ENCODE results near the gene TACC3. TPM values are rescaled to one million over a fixed set of nuclear protein-coding genes. Genes with fewer than 3 reads are reported as not detected.

Gene TACC3
- total RNA-seq, 5 donors from 2014 or later (not counting 1 experiment from before 2014, with no cell fraction given): 100 to 138 (median 127) TPM

DNA sequence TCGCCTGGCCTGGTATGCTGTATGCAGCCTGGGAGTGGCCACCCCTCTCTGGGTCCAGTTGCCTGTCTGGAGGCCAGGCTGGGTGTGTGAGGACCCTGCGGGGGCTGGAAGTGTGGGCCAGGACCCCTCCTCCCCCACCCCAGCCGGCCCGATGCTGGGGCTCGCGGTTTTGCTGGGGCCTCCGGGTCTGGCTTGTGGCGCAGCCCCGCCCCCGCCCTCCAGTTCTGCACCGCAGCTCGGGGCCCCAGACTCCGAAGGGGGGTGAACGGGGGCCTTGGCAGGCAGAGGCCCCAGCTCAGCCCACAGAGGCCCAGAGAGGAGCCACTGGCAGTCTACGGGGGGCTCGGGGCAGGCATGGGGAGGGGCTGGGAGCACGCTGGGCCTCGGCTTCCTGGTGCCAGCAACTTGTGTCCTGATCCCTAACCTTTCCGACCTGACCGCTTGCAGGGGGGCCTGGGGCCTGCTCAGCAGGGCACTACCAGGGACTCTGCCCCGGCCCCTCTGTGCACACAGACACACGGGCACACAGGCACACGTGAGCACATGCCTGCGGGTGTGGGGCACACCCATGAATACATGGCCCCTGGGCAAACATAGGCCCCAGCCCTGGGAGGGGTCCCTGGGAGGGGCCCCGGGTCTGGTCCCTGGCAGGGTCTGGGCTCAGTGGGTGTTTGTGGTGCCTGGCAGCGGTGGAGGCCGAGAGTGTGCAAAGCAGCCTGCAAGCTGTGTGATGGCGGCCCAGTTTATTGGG, 50.4 kb downstream of the TACC3 start:
- CTCF ChIA-PET: no interaction called here

DNA sequence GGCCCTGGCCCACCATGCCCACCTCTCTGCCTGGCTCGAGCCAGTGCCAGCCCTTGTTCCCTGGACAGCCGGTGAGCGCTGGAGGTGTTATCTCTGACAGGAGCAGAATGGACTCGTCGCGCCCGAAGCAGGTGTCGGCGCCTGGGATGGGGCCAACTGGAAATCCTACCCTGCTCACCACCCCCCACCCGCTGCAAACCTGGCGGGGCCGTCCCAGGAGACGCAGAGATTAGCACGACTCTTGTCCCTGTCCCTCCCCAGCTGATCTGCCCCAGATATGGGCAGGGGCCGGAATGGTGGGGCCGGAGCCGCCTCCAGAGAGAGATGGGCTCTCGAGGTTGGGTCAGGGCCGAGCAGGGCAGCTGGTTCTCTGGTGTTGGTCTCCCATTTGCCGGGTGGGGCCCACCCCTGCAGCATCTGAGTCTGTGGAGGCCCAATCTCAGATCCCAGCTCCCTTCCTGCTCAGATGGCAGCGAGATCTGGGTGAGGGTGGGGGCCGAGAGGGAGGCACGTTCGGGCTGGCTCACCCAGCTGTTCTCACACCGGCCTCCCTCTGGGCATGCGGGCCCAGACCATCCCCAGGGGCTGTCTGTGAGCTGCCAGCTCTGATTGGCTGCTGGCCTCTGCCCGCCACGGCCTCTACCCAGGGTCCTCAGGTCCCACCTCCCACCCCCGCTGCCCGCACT, 51.7 kb downstream of the TACC3 start:
- ChIA-PET POLR2A (no interaction called here), CTCF (no interaction called here)
- Histone ChIP-seq H3K27me3 (replicated peaks in 1 of 2; ENCODE audit: control insufficient read depth in 2 of 2, extremely low read depth in 1 of 2, insufficient read depth in 2 of 2, low read length in 1 of 2) (peaks cover 0 to 64% of the 10 kb centered on the region in 2 experiments), H3K4me1 (ENCODE audit: control insufficient read depth in 1 of 2, extremely low read depth in 1 of 2, insufficient read depth in 2 of 2, low read length in 2 of 2) (peaks cover 2 to 10% of the 10 kb centered on the region in 2 experiments), H3K9me3 (no peaks in the 10 kb centered on the region), H3K4me3 (ENCODE audit: control insufficient read depth in 1 of 2, extremely low read depth in 1 of 2, low read length in 1 of 2) (no peak overlapping the region), H3K36me3 (ENCODE audit: control insufficient read depth in 2 of 2, extremely low read depth in 1 of 2, insufficient read depth in 1 of 2, low read length in 1 of 2) (no peaks in the 10 kb centered on the region), H3K27ac (ENCODE audit: low read length) (no peak overlapping the region)
- 85% methylated on average over 26 of the region's 30 CpGs for WGBS (ENCODE audit: insufficient coverage)
- no peak for DNase-seq
- H3K27ac Mint-ChIP-seq: no peak overlapping the region
- peaks cover 0 to 19% of the 10 kb centered on the region in 2 donors for H3K27me3 Mint-ChIP-seq
- peaks cover 0 to 6% (median 3%) of the 10 kb centered on the region in 3 donors for H3K4me1 Mint-ChIP-seq
- H3K4me3 Mint-ChIP-seq: no peak overlapping the region
- no peaks in the 10 kb centered on the region for H3K36me3 Mint-ChIP-seq
- no peak for ATAC-seq (replicated peaks in 1 of 4)
- no peaks in the 10 kb centered on the region for H3K9me3 Mint-ChIP-seq

More for the DNA sequence above, 50.4 kb downstream of the TACC3 start:
- DNase-seq (peak in 1 of 35 experiments; percentile 21), ATAC-seq (replicated peaks in 1 of 4) (peak in 2 of 4 experiments; percentile 33 to 58)
- H3K4me3 Mint-ChIP-seq: peak overlapping the region in 1 of 3 donors; percentile 22
- no peaks in the 10 kb centered on the region for H3K36me3 Mint-ChIP-seq
- peaks cover 0 to 21% of the 10 kb centered on the region in 2 donors for H3K27me3 Mint-ChIP-seq
- H3K4me1 ChIP-seq (ENCODE audit: control insufficient read depth in 1 of 2, extremely low read depth in 1 of 2, insufficient read depth in 2 of 2, low read length in 2 of 2): peaks cover 2 to 16% of the 10 kb centered on the region in 2 experiments
- no peak overlapping the region for H3K27ac Mint-ChIP-seq
- no peaks in the 10 kb centered on the region for H3K9me3 Mint-ChIP-seq
- no peak overlapping the region for H3K4me3 ChIP-seq (ENCODE audit: control insufficient read depth in 1 of 2, extremely low read depth in 1 of 2, low read length in 1 of 2)
- H3K27me3 ChIP-seq (replicated peaks in 1 of 2; ENCODE audit: control insufficient read depth in 2 of 2, extremely low read depth in 1 of 2, insufficient read depth in 2 of 2, low read length in 1 of 2): peaks cover 0 to 67% of the 10 kb centered on the region in 2 experiments
- POLR2A ChIA-PET: no interaction called here
- H3K27ac ChIP-seq (ENCODE audit: low read length): no peak overlapping the region
- no peaks in the 10 kb centered on the region for H3K9me3 ChIP-seq
- H3K4me1 Mint-ChIP-seq: peaks cover 0 to 7% (median 5%) of the 10 kb centered on the region in 3 donors
- 22% methylated on average over 23 of the region's 28 CpGs for WGBS (ENCODE audit: insufficient coverage)
- no peaks in the 10 kb centered on the region for H3K36me3 ChIP-seq (ENCODE audit: control insufficient read depth in 2 of 2, extremely low read depth in 1 of 2, insufficient read depth in 1 of 2, low read length in 1 of 2)

DNA sequence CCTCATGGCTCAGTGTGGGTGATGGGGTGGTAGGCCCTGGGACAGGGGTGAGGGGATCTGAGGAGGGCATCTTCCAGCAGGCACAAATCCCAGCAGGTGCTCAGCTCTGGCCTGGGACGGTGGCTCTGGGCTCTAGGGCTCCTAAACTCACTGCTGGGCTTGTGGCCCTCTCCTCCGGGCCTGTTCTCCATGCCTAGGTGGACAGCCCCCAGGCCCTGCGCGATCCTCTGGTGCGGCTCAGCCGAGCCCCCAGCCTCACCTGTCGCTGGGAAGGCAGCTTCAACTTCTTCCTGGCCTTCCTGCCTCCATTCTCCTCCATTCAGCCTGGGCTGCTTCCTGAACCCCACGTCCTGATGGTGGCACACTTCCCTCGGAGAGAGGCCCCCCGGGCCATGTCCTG, 52.4 kb downstream of the TACC3 start:
- H3K4me1 Mint-ChIP-seq: peaks cover 0 to 1% (median 1%) of the 10 kb centered on the region in 3 donors
- H3K9me3 ChIP-seq: no peaks in the 10 kb centered on the region
- H3K36me3 ChIP-seq (ENCODE audit: control insufficient read depth in 2 of 2, extremely low read depth in 1 of 2, insufficient read depth in 1 of 2, low read length in 1 of 2): no peaks in the 10 kb centered on the region
- ChIA-PET POLR2A (no interaction called here), CTCF (no interaction called here)
- ATAC-seq (replicated peaks in 1 of 4): no peak
- no peak overlapping the region for H3K4me3 ChIP-seq (ENCODE audit: control insufficient read depth in 1 of 2, extremely low read depth in 1 of 2, low read length in 1 of 2)
- no peaks in the 10 kb centered on the region for H3K36me3 Mint-ChIP-seq
- H3K9me3 Mint-ChIP-seq: no peaks in the 10 kb centered on the region
- no peak for DNase-seq
- peaks cover 0 to 56% of the 10 kb centered on the region in 2 experiments for H3K27me3 ChIP-seq (replicated peaks in 1 of 2; ENCODE audit: control insufficient read depth in 2 of 2, extremely low read depth in 1 of 2, insufficient read depth in 2 of 2, low read length in 1 of 2)
- H3K27ac ChIP-seq (ENCODE audit: low read length): no peak overlapping the region
- H3K27ac Mint-ChIP-seq: no peak overlapping the region
- H3K4me1 ChIP-seq (ENCODE audit: control insufficient read depth in 1 of 2, extremely low read depth in 1 of 2, insufficient read depth in 2 of 2, low read length in 2 of 2): peaks cover 2 to 9% of the 10 kb centered on the region in 2 experiments
- H3K27me3 Mint-ChIP-seq: peaks cover 0 to 13% of the 10 kb centered on the region in 2 donors
- no peak overlapping the region for H3K4me3 Mint-ChIP-seq
- 94% methylated on average over 4 of the region's 10 CpGs for WGBS (ENCODE audit: insufficient coverage)

DNA sequence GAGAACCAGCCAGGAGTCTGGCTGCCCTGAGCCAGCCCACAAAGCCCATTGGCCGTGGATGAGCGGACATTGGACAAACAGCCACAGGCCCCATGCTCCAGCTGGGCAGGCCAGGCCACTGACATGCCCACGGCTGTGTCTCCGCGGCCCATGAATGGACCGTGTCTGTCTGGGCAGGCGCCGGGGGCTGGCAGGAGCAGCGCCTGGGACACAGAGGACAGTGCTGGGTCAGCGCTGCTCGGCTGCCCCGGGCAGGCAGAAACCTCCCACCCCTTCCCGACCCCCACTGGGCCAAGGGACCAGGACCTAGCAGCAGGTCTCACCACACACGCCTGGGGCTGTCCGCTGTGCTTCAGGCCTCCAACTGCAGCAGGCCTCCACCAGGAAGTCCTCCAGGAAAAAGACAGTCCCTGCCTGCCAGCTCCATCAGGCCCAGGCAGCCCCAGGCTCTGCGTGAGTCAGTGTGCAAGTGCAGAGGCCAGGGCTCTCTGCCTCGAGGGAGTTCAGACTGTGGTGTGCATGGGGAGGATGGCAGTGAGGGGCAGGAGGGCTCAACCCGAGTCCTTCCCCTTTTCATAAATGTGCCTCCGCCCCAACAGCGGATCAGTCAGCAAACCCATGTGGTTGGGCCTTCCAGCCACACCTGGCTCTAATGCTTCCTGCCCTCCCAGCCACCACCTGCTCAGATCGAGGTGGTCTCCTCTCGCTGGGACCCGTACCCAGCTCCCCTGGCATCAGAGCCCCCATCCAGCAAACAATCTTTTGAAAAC, 54.6 kb downstream of the TACC3 start:
- ATAC-seq (replicated peaks in 1 of 4) (no peak), DNase-seq (no peak)
- peaks cover 0 to 38% of the 10 kb centered on the region in 2 experiments for H3K27me3 ChIP-seq (replicated peaks in 1 of 2; ENCODE audit: control insufficient read depth in 2 of 2, extremely low read depth in 1 of 2, insufficient read depth in 2 of 2, low read length in 1 of 2)
- Mint-ChIP-seq H3K9me3 (no peaks in the 10 kb centered on the region), H3K36me3 (no peaks in the 10 kb centered on the region), H3K27me3 (peaks cover 0 to 8% of the 10 kb centered on the region in 2 donors), H3K27ac (no peak overlapping the region), H3K4me3 (no peak overlapping the region), H3K4me1 (peaks cover 0 to 1% (median 1%) of the 10 kb centered on the region in 3 donors)
- no peak overlapping the region for H3K27ac ChIP-seq (ENCODE audit: low read length)
- peaks cover 2 to 9% of the 10 kb centered on the region in 2 experiments for H3K4me1 ChIP-seq (ENCODE audit: control insufficient read depth in 1 of 2, extremely low read depth in 1 of 2, insufficient read depth in 2 of 2, low read length in 2 of 2)
- H3K9me3 ChIP-seq: no peaks in the 10 kb centered on the region
- CTCF ChIA-PET: no interaction called here
- H3K4me3 ChIP-seq (ENCODE audit: control insufficient read depth in 1 of 2, extremely low read depth in 1 of 2, low read length in 1 of 2): no peak overlapping the region
- 71% methylated on average over 20 of the region's 23 CpGs for WGBS (ENCODE audit: insufficient coverage)
- H3K36me3 ChIP-seq (ENCODE audit: control insufficient read depth in 2 of 2, extremely low read depth in 1 of 2, insufficient read depth in 1 of 2, low read length in 1 of 2): no peaks in the 10 kb centered on the region
- POLR2A ChIA-PET: no interaction called here

DNA sequence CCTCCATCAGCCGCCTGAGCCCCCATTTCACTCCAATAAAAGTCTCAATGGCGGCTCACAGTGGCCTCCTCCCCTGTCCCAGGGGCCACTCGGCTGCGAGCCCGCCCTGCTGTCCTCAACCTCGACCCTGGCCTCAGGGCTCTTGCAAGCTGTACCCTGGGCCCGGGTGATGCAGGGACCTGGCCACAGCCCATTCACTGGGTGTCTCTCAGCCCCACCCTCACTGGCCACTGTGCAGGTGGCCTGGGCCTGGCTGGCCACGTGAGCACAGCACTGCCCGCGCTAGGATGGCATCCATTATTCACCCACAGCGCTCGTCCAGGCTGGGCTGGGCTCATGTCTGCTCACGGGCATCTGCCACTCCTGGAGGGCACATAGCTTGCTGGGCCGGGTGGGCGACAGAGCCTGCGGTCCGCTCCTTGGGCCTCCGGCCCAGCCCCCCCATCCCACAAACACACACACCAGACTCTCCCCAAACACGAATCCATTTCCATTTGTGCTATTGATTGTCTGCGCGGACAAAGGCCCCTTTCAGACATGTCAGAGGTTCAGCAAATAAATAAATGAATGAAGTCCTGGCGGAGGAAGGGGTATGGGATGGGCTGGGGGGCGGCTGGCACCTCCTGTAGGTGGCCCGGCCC, 55.3 kb downstream of the TACC3 start:
- Mint-ChIP-seq H3K9me3 (no peaks in the 10 kb centered on the region), H3K36me3 (no peaks in the 10 kb centered on the region), H3K4me1 (peaks cover 0 to 1% (median 1%) of the 10 kb centered on the region in 3 donors), H3K27me3 (peaks cover 0 to 6% of the 10 kb centered on the region in 2 donors), H3K4me3 (no peak overlapping the region), H3K27ac (no peak overlapping the region)
- DNase-seq: no peak
- Histone ChIP-seq H3K27ac (ENCODE audit: low read length) (no peak overlapping the region), H3K36me3 (ENCODE audit: control insufficient read depth in 2 of 2, extremely low read depth in 1 of 2, insufficient read depth in 1 of 2, low read length in 1 of 2) (no peaks in the 10 kb centered on the region), H3K9me3 (no peaks in the 10 kb centered on the region), H3K4me1 (ENCODE audit: control insufficient read depth in 1 of 2, extremely low read depth in 1 of 2, insufficient read depth in 2 of 2, low read length in 2 of 2) (peaks cover 2 to 4% of the 10 kb centered on the region in 2 experiments), H3K27me3 (replicated peaks in 1 of 2; ENCODE audit: control insufficient read depth in 2 of 2, extremely low read depth in 1 of 2, insufficient read depth in 2 of 2, low read length in 1 of 2) (peaks cover 0 to 31% of the 10 kb centered on the region in 2 experiments), H3K4me3 (ENCODE audit: control insufficient read depth in 1 of 2, extremely low read depth in 1 of 2, low read length in 1 of 2) (no peak overlapping the region)
- CTCF ChIA-PET: interaction anchor here (0.6 kb wide), 2 partner anchors 9 to 84 kb away, joined by 4 read pairs; no protein-coding TSS in a partner anchor
- WGBS (ENCODE audit: insufficient coverage): 88% methylated on average over 19 of the region's 24 CpGs
- ATAC-seq (replicated peaks in 1 of 4): no peak
- POLR2A ChIA-PET: no interaction called here
